ENCODE measurements around the gene WIZ. TPM values are rescaled to one million over a fixed set of nuclear protein-coding genes. Genes with fewer than 3 reads are reported as not detected.
A peak's percentile ranks its signal among the peaks of the same experiment; 100 is the strongest.

WIZ gene
- total and polyA plus RNA-seq, 2 experiments from 2014 or later = 8.9 to 39.5 TPM

GRCh38 chr19:15453906-15454860, 4.4 kb upstream of the WIZ start:
- Mint-ChIP-seq H3K4me1 (peaks cover 13% of the 10 kb centered on the region; the same call in 1 of the 3 replicates), H3K27me3 (ENCODE audit: insufficient read depth, low read depth, poor library complexity) (peaks cover 53% of the 10 kb centered on the region), H3K27ac (no peak overlapping the region), H3K4me3 (peak overlapping the region; percentile 51; the same call in 2 of the 3 replicates), H3K9me3 (peaks cover 4% of the 10 kb centered on the region; the same call in 2 of the 3 replicates), H3K36me3 (ENCODE audit: low read depth) (no peaks in the 10 kb centered on the region; the same call in 2 of the 3 replicates)
- Histone ChIP-seq H3K9me2 (ENCODE audit: insufficient read depth) (peaks cover 8% of the 10 kb centered on the region; the same call in 1 of the 2 replicates), H3K4me2 (no peak overlapping the region), H3K36me3 (ENCODE audit: insufficient read depth) (no peaks in the 10 kb centered on the region), H3K79me2 (replicated peaks; ENCODE audit: insufficient read depth) (no peaks in the 10 kb centered on the region), H2AFZ (no peak overlapping the region), H3F3A (replicated peaks; ENCODE audit: low read depth) (0 out of 2 replicates have a peak, but pooled peaks cover 13% of the 10 kb centered on the region), H3K4me3 (no peak overlapping the region), H4K20me1 (replicated peaks; ENCODE audit: insufficient read depth) (no peaks in the 10 kb centered on the region), H3K27me3 (ENCODE audit: insufficient read depth) (peaks cover 62% of the 10 kb centered on the region), H3K4me1 (ENCODE audit: insufficient read depth) (peaks cover 15% of the 10 kb centered on the region), H3K27ac (ENCODE audit: low read depth) (no peak overlapping the region)
- no peak for DNase-seq (ENCODE audit: low spot score)
- ATAC-seq = no peak
- TF ChIP-seq STAT1 (IDR thresholded peaks at IDR 0.05; ENCODE audit: unreplicated experiment) = no peak
- peak; percentile 36 to 41 for TF ChIP-seq CTCF (conservative IDR thresholded peaks at IDR 0.05; ENCODE audit: low read depth in 2 of 2)

DNA sequence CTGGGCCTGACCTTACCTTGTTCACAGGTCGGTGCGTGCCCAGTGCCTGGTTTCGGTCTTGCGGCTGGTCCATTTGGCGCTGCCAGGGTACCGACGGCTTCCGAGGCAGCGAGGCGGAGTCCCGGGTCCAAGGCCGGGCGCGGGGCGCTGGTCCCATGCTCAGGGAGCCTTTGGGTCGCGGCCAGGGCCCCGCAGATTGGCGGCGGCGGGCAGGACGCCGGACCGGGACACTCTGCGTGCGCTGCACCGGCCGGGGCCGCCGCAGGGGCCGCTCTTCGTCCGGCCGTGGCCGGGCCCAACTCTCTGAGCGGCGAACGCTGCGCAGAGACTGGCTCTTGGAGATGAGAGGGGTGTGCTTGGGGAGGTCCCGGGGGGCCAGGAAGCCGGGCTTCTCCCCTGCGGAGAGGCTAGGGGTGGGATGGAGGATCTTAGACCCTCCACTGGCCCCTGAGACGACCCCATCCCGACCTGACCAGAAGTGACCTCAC, 3.4 kb upstream of the WIZ start:
- peaks cover 21% of the 10 kb centered on the region for H3K4me1 ChIP-seq (ENCODE audit: insufficient read depth)
- peaks cover 8% of the 10 kb centered on the region; the same call in 1 of the 2 replicates for H3K9me2 ChIP-seq (ENCODE audit: insufficient read depth)
- H3K36me3 ChIP-seq (ENCODE audit: insufficient read depth) = no peaks in the 10 kb centered on the region
- H4K20me1 ChIP-seq (replicated peaks; ENCODE audit: insufficient read depth) = no peaks in the 10 kb centered on the region
- H3K4me3 ChIP-seq = peak overlapping the region; percentile 66
- Mint-ChIP-seq H3K36me3 (ENCODE audit: low read depth) (no peaks in the 10 kb centered on the region; the same call in 2 of the 3 replicates), H3K4me3 (peak overlapping the region; percentile 69), H3K4me1 (peaks cover 19% of the 10 kb centered on the region), H3K9me3 (peaks cover 4% of the 10 kb centered on the region; the same call in 2 of the 3 replicates), H3K27ac (no peak overlapping the region), H3K27me3 (ENCODE audit: insufficient read depth, low read depth, poor library complexity) (peaks cover 49% of the 10 kb centered on the region)
- H2AFZ ChIP-seq = peak overlapping the region; percentile 88
- H3K4me2 ChIP-seq = peak overlapping the region; percentile 91
- peaks cover 51% of the 10 kb centered on the region for H3K27me3 ChIP-seq (ENCODE audit: insufficient read depth)
- no peak overlapping the region for H3K27ac ChIP-seq (ENCODE audit: low read depth)
- TF ChIP-seq CTCF (conservative IDR thresholded peaks at IDR 0.05; ENCODE audit: low read depth in 2 of 2) = peak in 1 of 2 experiments; percentile 24; a peak in 1 of 4 replicates
- TF ChIP-seq JUNB (IDR thresholded peaks at IDR 0.05; ENCODE audit: unreplicated experiment) = no peak
- TF ChIP-seq STAT1 (IDR thresholded peaks at IDR 0.05; ENCODE audit: unreplicated experiment) = no peak
- TF ChIP-seq EZH2phosphoT487 (IDR thresholded peaks at IDR 0.05; ENCODE audit: unreplicated experiment) = no peak
- 0 out of 2 replicates have a peak, but pooled peaks cover 17% of the 10 kb centered on the region for H3F3A ChIP-seq (replicated peaks; ENCODE audit: low read depth)
- peak; percentile 64 for DNase-seq (ENCODE audit: low spot score)
- ATAC-seq = peak; percentile 19
- H3K79me2 ChIP-seq (replicated peaks; ENCODE audit: insufficient read depth) = no peaks in the 10 kb centered on the region
